VCaP (cell line): Measurements from ENCODE around the gene ASAP2.

Source experiments
- H3K27ac ChIP-seq: fragments of 450-650 bp; 2 replicates; pipeline ENCODE4 v1.5.1; 2017
- TF ChIP-seq, protein P1 (sequence below): fragments of 450-650 bp; conservative IDR thresholded peaks from 2 replicates; pipeline ENCODE4 v1.5.1; 2017; ENCODE audit warnings: mild to moderate bottlenecking, moderate library complexity

The ASAP2 gene

DNA sequence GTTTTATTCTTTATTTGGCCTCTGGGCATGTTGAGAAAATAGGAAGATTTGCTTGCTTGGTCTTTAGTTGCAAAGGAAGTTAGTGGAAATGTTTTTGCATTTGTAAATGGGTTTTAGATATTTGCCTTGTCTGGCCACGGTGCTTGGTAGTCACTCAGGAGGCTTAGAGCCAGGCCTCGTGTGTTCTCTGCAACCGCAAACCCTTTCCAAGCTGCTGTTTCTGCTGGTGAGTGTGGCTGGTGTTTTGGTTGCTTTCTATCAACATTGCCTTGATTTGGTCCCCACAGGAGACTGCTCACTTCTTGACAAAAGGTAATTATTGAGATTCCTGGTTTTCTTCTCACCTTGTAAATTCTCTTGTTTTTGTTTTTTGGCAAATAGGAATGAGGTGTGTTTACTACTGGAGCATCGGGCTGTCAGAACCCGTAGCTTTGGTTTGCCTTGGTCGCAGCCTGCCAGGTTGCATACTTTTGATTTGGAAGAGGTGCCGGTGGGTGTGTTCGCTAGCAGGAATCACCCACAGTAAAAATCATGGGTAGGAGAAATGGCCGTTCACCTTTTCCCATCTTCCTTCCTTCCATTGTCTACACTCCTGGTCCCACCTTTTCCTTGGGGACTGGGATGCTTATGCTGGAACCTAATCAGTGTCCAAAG is 15.8 kb downstream of the ASAP2 start:
- H3K27ac ChIP-seq, result no peak overlapping the region
- TF ChIP-seq, protein P1, sequence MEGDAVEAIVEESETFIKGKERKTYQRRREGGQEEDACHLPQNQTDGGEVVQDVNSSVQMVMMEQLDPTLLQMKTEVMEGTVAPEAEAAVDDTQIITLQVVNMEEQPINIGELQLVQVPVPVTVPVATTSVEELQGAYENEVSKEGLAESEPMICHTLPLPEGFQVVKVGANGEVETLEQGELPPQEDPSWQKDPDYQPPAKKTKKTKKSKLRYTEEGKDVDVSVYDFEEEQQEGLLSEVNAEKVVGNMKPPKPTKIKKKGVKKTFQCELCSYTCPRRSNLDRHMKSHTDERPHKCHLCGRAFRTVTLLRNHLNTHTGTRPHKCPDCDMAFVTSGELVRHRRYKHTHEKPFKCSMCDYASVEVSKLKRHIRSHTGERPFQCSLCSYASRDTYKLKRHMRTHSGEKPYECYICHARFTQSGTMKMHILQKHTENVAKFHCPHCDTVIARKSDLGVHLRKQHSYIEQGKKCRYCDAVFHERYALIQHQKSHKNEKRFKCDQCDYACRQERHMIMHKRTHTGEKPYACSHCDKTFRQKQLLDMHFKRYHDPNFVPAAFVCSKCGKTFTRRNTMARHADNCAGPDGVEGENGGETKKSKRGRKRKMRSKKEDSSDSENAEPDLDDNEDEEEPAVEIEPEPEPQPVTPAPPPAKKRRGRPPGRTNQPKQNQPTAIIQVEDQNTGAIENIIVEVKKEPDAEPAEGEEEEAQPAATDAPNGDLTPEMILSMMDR, result no peak

DNA sequence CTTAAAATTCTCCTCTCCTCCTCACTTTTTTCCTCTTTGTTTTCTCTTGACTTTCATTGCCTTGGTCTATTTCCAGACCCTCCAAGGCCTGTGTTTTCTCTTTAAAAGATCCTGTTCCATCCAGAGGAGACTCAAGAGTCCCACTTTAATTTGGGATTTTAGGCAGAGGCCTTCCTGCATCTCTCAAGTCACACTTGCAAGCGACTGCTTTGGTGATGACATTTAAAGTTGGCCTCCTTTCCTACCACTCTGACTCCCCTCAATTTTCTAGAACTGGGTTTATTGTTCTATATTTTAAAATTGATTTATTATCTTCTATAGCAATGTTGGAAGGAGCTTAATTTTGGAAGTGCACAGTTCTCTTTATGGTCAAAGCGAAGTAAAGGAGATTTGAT is 16.3 kb downstream of the ASAP2 start:
- TF ChIP-seq, protein P1, result no peak
- H3K27ac ChIP-seq, result no peak overlapping the region

DNA sequence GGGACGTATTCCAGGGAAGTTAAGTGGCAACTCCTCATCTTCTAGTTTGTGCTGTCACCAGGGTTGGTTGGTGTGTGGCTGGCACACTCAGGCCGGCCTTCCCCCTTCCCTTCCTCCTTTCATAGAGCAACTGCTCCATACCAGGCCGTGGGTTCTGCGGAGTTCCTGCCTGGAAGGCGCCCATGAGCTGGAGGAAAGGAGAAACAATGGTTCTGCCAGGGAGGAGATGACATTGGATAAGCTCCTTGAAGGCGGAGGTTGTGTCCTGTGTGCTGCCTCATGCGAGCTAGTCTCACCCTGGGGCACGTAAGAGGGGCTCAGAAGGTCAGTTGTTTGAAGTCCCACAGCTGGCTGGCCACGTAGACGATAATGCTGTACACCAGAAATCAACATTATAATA is 19.2 kb downstream of the ASAP2 start:
- H3K27ac ChIP-seq, result no peak overlapping the region
- TF ChIP-seq, protein P1, result no peak

DNA sequence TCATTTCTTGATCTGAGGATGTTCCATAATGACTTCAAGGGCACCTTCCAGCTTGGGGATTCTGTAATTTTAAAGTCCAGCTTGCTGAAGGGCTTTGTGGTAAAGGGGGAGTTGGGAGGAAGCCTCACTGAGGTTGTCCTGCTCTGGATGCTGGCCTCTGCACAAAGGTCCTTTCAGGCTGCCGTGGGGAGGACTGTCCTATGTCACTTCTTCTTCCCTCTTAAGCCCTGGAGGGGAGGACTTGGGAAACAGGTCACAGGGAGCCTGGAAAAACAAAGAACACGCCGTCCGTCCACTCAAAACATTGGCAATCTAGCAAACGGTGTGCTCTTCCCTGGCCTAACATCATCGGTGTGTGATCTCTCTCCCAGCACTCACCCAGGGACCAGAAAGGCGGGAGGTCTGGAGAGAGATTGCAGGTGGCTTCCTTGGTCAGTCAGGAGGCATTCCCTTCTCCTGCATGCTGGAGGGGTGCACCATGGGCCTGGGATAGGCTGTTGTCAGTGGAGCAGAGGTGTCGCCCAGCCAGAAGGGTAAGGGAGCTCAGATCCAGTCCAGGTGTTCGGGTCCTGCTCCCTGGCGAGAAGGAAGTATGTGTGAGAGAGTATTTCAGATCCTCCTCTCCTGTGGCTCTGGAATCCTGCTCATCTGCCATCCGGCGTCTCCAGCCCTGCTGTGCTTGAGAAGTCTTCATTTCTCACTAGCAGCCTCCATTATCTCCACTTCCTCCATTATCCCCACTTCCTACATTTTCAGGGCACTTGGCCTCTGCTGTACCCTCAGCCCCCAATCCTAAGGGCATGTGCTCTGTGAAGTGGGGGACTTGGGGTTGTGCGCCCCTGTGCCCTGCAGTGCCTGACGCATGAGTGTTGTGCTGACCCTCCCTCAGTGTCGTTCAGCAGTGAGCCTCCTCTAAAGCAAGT is 20.1 kb downstream of the ASAP2 start:
- no peak overlapping the region for H3K27ac ChIP-seq
- TF ChIP-seq, protein P1, result no peak

DNA sequence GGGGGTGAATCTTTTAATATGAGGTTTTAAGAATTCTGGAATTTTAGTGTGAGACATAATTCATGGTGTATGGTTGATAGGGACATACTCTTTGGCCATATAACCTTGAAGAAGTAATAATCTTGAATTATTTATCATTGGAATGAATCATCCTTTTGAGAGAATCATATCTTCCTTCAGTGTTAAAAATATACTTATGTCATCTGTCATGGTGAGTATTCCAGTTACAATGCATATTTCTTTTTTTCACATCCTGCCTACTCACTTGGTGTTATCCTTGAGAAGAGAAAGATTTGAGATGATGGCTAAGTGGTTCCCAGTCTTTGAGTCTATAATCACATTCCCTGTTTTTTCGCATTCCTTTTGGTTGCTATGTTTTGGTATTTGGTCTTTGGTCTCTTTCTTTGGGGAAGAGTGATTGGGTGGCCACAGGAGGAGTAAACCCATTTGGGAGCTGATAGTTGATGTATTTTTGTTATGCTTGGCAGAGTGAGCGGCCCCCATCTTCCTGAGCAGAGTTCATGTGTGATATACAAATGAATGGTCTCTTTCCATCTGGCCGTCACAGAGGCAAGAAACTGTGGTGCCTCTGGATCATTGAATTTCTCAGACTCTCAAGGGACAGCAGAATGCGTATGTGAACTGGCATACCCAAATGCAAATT is 21.6 kb downstream of the ASAP2 start:
- H3K27ac ChIP-seq, result no peak overlapping the region

DNA sequence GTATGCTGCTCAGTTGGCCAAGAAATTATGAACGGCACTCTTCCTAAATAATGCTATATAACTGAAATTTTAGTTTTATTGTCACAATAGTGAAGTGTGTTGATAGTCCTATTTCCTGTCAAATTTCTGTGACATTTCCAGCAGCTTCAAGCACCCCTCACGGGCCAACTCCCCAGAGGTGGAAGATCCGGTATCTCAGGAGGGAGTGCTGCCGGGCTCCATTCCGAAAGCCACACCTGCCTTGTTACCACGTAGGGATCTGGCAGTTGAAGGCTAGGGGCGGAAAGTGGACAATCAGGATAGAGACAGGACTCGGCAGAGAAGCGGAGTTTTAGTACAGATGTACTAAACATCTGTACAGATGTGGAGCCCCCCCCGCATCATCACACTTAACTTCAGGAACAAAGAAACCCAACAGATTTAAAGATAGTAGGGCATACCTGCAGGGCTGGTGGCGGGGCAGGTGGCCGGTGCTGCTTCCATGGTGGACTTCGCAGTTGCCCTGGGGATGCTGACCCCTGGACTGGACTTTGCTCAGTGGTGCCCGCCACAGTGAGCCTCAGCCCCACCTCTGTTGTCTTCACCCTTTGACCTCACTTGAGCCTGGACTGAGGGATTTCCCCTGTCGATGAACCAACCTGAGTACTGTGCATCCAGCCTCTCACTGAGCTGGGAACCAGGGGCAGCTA is 22.3 kb downstream of the ASAP2 start:
- TF ChIP-seq, protein P1, result no peak
- H3K27ac ChIP-seq, result no peak overlapping the region

More for the DNA sequence above, 21.6 kb downstream of the ASAP2 start:
- TF ChIP-seq, protein P1, result no peak

DNA sequence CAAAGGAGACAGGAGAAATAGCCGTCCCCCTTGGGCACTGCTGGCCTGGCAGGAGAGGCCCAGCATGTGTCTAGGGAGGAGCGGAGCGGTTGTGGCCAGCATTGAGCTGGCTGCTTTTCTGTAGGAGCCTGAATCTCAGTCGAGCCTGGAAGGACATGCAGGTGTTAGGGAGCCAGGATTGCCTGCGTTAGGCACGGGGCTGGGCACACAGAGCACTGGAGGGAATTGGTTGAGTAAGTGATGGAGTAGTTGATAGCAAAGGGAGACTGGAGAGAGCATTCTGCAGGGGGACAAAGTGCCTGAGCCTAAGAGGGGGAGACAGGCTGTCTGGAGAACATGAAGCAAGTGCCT is 22.8 kb downstream of the ASAP2 start:
- H3K27ac ChIP-seq, result no peak overlapping the region
- TF ChIP-seq, protein P1, result no peak
